ENCODE data around the gene TCP11.

The TCP11 gene

GRCh38 chr6:35092362-35093117 is 48.6 kb downstream of the TCP11 start:
- peak; percentile 50 for DNase-seq (ENCODE audit: low spot score)

DNA sequence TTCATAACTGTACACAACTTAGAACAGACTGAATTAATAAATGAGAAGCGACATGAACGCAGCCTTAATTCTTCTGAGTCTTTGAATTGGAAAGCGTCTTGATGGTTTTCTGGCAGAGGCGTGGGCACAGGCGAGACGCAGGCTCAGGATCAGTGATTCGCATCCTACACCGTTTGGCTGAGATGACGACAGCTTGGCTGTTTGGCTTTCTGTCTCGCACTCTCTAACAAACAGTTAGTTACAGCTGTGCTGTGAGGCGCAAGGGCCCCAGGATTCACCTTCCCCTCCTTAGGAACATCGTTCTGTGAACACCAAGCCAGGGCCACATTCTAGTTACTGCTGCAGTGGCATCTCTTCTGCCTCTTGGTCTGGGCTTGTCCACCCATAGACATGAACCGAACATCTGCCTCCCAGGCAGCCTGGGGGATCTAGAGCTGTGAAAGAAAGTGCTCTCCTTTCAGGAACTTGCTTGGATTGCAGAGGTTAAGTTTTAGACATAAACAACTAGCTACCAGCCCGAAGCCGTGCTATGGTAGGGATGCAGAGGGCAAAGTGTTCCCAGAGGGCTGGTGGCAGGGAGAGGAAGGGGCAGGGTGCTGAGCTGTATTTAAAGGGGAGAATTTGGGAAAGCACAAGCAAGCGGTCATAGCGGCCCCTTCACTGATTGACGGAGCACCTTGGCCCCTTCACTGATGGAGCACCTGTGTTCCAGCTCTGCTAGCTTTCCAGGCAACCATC is 49.6 kb downstream of the TCP11 start:
- DNase-seq (ENCODE audit: low spot score): no peak

DNA sequence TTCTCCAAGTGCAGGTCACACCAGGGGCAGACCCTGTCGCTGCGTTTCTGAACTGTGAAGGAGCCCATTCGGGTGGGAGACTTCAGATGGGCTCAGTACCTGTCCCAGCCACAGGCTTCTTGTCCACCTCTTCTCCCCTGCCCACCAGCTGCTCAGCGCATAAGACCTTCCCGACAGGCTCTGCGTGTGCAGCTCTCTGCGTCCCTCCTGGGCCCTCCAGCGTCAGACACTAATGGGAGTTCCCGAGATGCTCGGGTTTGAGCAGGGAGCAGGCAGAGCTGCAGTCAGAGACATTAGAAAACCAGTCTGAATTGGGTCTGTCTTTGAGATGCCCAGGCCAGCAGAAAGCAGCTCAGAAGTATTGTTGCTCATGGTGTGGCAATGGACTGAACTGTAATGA is 50.4 kb downstream of the TCP11 start:
- no peak for DNase-seq (ENCODE audit: low spot score)

- peak; percentile 71 for DNase-seq (ENCODE audit: low spot score)
Measured at GRCh38 chr6:35089935-35090505, 51.1 kb downstream of the TCP11 start.

DNA sequence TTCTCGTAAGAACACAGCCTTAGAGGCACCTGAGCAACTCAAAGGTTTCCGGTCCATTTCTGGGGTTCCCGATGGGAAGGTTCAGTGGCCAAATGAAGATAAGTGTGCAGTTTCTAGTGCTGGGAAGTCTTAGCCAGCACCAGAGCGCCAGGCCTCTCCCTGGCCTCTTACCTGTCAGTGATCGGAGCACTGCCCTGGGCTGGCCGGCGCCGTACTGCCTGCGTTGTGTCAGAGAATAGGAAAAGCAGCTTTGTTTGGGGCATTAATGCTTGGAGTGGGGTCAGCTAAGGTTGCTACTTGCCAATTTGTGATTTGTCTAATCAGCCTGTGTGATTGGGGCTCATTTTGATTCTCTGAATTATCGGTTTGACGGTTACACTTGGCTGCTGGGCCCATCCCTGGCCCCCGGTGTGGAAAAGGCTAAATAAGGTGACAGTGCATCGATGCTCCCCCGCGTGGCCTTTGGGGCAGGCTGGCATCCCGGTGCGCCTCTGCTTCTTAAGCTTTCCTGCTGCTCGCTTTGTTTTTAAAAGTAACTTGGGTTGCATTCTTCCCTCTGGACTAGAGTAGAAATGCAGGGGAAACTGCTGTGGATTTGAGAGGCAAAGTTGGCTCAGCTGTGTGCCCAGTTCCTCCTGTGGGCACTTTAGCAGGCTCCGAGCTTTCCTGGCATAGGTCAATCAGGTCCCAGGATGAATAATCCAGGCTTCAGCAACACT is 51.8 kb downstream of the TCP11 start:
- peak; percentile 4 for DNase-seq (ENCODE audit: low spot score)

- DNase-seq (ENCODE audit: low spot score): no peak
Measured at GRCh38 chr6:35088281-35089215, 52.6 kb downstream of the TCP11 start.

GRCh38 chr6:35087361-35088280 is 53.5 kb downstream of the TCP11 start:
- peak; percentile 2 for DNase-seq (ENCODE audit: low spot score)

GRCh38 chr6:35086636-35087360 is 54.3 kb downstream of the TCP11 start:
- peak; percentile 2 for DNase-seq (ENCODE audit: low spot score)

- DNase-seq (ENCODE audit: low spot score): no peak
Measured at GRCh38 chr6:35086282-35086632, 54.9 kb downstream of the TCP11 start.

- peak; percentile 2 for DNase-seq (ENCODE audit: low spot score)
Measured at GRCh38 chr6:35085359-35086281, 55.5 kb downstream of the TCP11 start.

GRCh38 chr6:35084511-35085203 is 56.5 kb downstream of the TCP11 start:
- DNase-seq (ENCODE audit: low spot score): no peak

- DNase-seq (ENCODE audit: low spot score): no peak
Measured at GRCh38 chr6:35084041-35084491, 57.1 kb downstream of the TCP11 start.

GRCh38 chr6:35083507-35083906 is 57.6 kb downstream of the TCP11 start:
- DNase-seq (ENCODE audit: low spot score): no peak

DNA sequence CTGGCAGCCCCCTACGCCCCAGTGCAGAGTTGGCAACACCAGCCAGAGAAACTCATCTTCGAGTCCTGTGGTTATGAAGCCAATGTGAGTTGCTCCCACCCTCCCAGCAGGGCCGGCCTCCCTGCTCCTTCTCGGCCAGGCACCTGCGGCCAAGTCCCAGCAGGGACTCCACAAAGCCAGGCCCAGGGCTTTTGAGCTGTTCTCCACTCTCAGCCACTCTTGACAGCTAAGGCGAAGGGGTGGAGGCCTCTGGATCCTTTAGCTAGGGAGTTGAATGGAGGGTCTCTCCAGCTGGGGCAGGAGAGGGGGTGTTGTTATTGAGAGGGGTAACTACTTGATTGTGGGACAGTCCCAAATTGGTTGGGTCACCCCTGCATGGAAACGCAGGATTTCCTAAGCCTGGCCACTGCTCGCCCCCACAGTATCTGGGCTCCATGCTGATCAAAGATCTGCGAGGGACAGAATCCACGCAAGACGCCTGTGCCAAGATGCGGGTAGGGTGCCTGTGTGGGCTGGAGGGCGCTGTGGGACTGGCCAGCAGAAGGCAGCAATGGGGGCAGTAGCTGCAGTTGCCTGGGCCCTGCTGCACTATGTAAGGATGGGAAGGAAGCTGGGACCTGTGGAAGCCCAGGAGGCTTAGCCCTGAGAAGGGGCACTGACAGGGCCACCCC is 58.3 kb downstream of the TCP11 start:
- no peak for DNase-seq (ENCODE audit: low spot score)

DNA sequence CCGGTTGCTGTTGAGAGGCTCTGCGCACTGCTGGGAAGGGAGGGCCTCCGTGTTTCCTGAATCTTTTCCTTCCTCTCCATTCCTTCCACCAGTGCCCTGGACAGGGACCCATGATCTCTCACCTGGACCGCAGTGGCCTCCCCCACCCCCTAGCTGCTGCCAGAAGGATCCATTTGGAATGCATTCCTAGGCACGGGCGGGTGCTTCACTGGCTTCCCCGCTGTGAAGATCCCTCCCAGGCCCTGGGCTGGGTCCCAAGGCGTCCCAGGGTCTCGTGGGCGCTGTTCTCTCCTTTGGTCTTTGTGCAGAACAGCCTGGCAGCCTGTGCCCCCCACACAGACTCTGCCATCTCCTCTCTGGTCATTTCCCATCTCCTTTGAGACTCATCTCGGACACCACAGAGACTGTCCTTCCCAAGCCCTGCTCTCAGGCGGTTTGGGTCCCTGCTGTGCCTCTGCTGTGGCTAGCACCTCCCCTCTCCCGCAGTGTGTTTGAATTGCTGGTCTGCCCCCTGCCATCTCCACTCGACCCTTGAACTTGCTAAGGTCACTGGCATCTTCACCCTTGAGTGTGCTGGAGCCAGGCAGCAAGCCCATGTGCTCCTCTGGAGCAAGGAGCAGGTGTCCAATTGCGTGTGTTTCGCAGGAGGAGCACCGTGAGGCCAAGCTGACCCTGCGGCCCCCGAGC is 59.0 kb downstream of the TCP11 start:
- DNase-seq (ENCODE audit: low spot score): no peak

GRCh38 chr6:35081426-35081851 is 59.7 kb downstream of the TCP11 start:
- DNase-seq (ENCODE audit: low spot score): no peak

Measured in hepatic stellate cell (primary cell).